Frontal cortex (tissue), 4 donors: ENCODE results near the gene LY6G5B. TPM values are rescaled to one million over a fixed set of nuclear protein-coding genes. Genes with fewer than 3 reads are reported as not detected.

ENCODE experiments used
- DNase-seq, 2 donors: peaks; one replicate each; pipeline ENCODE4 v3.0.0; 2012; ENCODE audit warnings: low spot score in 2 of 2
- FAIRE-seq: peaks from 2 replicates; lab custom pipeline; 2012; peaks lifted over from hg19 to GRCh38; lab: Jason Lieb, UNC
- total RNA-seq: library from RNA; depleted of rRNA; stranded (reverse); fragments of >200 nt; gene quantifications from one replicate; pipeline ENCODE4 v1.2.3, GENCODE V29; 2014
- donor health status: control.
- donor health status: control.
- donor health status: control.

The LY6G5B gene
- total RNA-seq, 1 donor from 2014 or later, result 1.6 TPM

DNA sequence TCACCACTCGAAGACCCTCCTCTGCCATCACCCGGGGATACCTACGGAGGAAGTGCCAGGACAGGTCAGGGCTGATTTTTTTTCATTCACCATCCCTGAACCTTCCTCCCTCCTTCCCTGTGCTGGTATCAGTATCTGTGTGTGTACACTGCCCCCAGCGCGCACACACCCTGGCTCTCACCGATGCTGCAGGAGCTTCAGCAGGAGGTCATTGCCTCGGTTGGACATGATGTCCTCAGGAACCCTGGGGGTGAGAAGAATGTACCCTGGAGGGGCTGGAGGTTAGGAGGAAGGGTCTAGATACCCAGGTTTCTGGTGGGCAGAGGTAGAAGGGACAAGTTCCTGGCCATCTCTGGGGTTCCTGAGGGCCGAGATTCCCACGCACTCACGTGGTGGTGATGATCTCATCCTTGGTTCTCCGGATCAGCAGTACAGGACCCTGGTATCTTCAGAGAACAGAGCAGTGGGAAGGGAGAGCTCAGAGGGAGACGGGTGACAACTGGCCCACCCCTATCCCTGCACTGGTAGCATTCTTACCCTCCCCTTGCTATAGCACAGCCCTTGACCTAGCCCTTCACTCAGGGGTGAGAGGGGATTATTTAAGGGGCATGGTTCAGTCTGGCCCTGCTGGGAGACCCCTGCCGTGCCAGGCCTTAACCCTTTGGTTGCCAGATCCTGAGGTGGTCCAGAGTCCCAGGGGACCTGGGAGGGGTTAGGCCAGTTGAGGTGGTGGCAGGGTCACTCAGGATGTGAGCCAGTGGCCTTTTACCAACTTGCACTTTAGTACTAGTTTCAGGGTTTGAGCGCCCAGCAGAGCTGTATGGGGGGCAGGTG, 18.3 kb downstream of the LY6G5B start:
- DNase-seq, result no peak
- no peak for FAIRE-seq

DNA sequence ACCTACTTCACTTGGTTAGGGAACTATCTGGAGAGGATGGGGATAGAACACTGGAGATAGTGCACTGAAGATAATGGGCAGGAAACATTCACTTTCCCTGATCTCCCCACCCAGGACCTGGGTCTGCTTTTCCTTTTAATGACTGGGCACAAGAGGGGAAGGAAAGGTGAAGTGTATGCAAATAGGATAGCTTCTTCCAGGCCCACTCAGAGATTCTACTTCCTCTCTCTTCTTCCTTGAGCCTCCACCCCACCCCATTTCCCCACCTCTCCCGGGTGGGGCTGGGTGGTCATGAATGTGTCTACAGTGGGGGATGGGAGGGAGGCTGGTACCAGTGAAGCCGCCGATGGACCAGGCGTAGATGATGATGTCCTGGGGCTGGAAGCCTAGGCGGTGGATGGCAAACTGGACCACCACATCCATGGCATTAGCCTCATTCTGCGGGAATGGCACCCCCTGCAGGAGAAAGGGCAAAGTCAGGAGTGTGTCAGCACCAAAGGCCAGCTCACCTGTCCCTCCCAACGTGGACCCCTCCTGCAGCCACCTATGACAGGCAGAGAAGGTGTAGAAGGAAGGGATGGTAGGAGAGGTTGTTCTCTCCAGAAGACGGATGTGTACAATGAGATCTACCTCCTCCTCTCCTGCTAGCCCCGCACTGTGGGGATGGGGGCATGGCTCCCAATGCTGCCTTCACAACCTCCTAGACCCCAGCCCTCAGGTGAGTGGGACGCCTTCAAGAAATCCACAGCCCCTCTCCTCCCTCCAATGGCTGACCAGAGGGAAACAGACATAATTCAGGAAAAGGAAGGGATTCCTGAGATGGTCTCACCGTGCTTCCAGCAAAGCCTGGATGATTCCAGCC, 19.7 kb downstream of the LY6G5B start:
- FAIRE-seq, result no peak
- DNase-seq, result no peak

DNA sequence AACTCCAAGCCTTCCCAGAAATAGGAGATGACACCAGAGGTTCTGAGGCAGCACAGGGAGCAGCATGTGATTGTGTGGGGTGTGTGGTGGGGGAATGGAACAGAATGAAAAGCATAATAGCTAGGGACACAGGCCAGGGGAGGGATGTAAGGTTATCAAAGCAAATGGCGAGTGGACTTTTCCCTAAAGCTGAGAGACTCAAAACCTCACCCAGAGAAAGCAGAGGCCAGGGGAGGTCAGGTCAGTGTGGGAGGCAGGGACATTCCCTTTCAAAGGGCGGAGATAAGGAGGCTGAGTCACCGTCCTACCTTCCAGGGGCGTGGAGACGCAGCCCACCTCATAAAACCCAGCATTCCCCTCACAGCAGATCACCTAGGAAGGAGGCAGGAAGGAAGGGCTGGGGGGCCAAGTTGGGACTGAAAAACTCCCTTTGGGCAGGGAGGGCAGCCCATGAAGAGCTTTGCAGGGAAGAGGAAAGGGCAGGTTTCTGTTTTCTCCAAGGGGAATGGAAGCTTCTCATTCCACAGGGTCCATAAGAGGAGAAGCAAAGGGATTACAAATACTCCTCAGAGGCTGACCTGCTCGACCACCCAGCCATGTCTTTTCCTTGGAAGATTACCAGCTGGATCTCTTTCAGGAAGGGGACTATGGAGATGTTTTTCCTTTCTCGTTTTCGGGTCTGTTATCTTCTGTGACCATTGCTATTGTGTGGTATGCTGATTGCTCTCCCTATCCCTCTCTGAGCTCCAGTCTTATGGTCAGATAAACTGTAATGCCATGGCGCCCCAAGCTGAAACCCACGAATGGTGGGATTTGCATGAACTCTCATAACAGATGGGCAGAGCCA, 20.7 kb downstream of the LY6G5B start:
- DNase-seq (no peak), FAIRE-seq (no peak)

DNA sequence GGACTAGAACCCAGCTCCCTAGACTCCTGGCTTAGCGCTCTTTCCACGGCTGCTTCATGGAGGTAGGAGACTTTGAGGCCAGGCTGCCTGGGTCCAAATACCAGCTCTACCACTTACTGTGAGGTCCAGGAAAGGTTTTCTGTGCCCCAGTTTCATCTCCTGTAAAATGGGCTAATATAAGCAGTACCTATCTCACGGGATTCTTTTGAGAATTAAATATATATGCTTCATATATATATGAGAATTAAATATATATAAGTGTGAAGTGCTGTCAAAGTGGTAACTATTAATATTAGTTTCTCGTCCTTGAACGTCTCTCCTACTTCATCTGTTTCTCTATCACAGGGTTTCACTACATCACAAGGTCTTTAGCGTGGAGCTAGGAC, 21.3 kb downstream of the LY6G5B start:
- DNase-seq, result no peak
- no peak for FAIRE-seq

DNA sequence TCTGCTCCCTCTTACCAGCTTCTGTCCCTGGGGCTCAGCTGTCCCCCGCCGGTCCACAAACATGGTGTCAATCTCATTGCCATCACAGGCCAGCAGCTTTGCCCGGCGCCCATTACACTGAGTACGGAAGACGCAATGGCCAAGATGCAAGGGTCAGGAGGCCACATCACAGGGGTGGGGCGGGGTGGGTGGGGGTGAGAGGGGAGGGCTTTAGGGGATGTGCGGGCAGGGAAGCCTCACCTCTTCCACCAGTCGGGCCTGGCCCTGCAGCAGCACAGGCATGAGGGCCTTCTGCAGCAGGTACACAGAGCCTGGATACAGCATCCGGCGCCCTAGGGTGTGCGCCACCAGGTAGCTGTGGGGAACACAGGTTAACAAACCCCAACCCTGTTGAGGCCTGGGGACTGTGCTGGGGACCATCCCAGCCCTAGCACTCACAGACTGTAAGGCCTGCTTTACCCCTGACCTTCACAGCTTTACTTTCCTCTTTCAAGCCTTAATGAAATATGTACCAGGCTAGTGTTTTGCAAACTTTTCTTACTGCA, 21.9 kb downstream of the LY6G5B start:
- no peak for FAIRE-seq
- DNase-seq, result no peak

DNA sequence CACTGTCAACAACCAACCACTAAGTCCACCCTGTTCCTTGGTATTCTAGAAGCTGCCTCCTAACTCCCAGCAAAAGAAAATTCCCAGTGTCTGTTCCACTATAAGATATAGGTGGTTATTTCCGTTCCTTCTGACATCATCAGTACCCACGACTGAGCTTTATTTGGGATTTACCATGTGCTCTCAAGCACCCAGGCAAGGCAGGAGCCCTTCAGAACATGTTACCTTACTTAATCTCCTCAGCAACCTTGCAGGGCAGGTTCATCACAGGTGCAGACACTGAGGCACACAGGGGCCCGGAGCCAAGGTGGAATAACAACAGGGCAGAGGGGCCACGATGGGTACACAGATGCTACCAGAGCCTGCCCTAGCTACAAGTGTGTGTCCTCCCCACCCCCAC, 22.6 kb downstream of the LY6G5B start:
- no peak for FAIRE-seq
- no peak for DNase-seq

DNA sequence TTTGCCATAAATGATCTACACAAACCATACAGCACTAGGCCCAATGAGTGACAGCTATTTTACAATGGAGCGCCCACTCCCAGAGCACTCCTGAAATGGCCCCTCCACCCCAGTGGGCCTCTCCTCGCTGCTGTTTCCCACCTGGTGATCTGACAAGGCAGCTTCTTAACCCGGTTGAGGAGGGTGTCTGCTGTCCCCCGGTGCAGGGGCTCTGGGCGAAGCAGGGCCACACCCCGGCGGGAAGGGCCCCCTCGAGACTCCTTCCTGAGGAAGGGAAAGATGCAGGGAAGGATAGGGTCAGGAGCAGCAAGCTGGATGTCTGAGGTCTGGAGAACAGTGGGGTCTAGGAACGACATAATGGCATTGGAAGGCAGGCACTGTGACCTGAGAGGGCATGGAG, 23.1 kb downstream of the LY6G5B start:
- FAIRE-seq, result no peak
- DNase-seq, result no peak

DNA sequence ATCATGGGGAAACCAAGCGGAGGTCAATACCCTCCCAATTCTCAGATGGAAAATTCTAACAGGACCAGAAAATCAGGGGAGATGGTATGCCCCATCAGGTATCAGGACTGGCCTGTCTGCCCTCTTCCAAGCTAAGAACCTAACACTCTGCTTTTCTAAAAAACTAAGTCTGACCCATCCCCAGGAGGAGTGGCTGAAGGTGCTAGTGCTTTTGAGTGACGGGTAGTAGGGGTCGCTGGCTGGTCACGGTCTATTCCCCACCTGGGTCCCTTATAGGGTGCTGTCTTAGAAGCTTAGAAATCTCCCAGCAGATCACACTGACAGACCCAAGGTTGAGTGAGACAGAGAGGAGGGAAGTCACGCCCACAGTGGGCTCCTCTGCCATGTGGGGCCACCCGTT, 23.8 kb downstream of the LY6G5B start:
- FAIRE-seq (no peak), DNase-seq (no peak)

DNA sequence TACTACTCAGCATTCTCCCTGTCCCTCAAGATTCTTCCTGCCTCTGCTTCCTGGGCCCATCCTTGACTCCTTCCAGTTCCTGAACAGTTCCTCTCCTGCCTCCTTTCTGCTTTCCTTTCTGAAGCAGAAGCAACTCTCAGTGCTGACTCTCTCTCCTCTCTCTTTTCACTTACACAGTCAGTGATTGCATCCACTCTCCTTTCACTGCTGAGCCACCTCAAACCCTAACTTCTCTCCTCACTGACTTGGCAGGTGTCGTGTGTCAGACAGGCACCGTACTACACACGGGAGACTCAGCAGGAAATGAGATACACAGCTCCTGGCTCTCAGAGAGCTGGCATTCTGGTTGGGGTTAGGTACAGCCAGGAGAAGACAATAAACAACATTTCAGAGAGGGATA, 27.8 kb downstream of the LY6G5B start:
- DNase-seq, result no peak
- no peak for FAIRE-seq

DNA sequence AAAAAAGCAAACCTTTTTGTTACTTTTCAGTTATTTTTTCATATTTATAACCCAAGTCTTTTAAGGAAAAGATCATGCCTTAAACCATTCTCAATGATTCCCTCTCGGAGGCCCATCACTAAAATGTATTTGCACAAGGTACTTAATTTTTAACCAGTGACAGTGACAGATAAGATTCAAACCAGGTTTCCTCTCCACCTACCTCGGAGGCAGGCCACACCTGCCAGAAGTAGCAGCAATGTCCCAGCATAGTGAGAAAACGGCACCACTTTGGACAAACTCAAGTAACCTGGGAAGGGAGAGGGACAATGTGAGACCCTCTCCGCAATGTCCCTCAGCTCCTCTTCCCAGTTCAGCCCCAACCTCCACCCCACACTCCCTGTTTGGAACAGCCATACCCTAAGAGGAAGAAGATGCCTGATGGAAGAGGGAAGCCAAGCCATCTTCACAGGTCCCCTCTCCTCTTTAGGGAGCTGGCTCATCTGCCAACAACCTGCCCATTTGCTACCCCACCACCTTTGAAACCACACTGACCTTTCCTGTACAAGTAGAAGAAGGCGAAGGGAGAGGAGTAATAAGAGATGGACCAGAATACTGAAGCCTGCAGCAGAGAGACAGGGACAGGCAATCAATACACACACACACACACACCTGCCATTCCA, 31.1 kb downstream of the LY6G5B start:
- FAIRE-seq (no peak), DNase-seq (no peak)

DNA sequence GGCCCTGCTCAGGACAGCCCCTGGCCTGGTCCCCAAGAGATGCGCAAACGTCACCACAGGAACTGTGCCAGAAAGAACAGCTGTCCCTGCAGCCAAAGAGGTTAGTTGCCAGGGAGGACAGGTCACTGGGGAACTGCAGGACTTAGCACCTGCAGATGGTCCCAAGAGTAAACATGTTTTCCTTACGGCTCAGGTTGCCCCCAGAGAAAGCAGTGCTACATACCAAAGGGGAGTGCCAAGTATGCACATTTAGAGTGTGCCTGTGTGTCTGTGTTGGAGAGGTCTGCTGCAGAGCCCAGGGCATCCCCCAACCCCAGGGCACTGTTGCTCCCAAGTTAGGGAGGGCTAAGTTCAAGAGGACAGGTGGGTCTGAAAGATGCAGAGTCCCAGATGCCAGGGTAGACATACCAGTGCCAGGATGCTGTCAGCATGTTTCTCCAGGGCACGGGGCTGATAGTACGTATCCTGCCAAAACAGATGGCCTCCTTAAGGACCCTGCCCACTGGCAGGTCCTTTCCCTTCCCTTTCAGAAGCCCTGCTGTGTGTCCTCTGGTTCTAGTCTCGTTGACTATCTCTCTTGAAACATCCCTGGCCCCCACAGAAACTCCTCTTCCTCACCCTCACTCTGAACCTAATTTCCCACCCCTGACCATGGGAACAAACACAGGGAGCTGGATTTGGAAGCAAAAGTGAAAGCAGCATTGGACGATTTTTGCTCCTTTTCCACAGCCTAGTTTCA, 32.1 kb downstream of the LY6G5B start:
- no peak for DNase-seq
- FAIRE-seq, result no peak

DNA sequence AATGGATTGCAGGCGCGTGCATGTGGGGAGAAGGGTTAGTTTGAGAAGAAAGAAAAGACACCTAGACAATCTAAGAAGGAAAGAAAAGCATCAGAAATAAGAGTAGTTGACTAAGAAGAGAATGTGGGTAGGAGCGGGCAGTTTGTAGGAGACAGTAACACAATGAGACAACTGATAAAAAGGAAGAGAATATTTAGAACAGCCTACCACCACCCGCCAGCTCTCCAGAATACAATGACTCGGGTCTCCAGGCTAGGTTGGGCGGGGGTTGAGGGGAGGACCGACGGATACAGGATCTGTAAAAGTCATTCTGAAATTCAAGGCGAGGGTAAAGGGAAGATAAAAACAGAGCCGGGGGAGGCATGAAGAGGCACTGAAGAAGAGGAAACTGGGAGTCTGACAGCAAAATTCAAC, 32.6 kb downstream of the LY6G5B start:
- peak in 1 of 2 donors; percentile 55 for DNase-seq
- no peak for FAIRE-seq

DNA sequence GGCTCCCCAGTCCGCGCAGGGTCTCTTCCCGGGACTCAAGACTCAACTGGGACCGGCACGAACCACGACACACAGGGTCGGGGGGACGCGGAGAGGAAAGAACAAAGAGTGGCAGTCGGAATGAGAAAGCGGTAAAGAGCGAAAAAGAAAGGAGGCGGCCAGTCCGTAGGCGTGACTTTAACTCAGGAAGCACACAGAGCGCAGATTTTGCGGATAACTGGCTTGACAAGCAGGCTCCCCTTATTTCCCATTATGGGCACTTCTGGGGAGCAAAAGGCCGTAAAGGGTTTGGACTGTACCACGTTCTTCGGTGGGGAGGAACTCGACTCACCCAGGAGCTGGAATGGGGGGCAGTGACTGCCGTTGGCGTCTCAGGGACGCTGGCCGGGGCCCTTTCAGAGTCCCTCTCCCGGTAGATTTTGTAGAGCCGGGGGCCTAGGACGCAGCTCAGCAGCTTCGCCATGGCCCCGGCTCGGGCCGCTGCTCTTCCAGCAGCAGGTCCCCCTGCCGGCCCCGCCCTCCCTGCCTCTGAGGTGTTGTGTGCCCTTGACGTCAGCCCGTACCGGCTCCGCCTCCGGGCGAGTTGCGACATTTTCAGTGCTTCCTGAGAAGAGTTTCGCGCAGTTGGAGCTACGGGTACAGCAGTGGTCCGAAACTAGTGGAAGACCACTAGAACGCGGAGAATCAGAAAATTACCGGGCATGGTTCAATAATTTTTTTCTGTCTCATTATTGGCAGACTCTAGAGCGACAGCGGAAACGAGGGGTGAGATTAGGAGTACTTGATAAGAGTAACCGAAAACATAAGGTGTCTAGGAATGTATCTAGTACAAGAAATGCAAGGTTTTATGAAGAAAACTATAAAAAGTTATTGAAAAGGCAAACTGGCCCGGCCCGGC, 33.3 kb downstream of the LY6G5B start, which contains the start of gene ABHD16A:
Gene ABHD16A, minus strand, starts transcription at position 506 of the 898 bp plus-strand sequence. Its CDS starts 43 bp downstream, at position 463.
- DNase-seq, result peak; percentile 92 to 99
- no peak for FAIRE-seq

DNA sequence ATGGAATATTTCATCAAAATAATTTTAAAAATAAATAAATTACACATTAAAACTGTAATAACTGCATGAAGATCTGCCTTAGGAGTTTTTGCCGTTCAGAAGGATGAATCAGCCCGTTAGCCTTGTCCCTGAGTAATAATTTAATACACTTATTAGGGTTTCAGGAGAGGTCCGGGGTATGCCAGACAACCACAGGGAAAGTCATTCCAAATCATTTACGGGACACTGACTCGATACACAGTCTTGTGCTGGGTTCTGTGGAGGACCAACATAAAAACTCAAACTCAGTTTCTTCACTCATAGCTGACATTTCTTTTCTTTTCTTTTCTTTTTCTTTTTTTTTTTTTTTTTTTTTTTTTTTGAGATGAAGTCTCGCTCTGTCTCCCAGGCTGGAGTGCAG, 36.2 kb downstream of the LY6G5B start:
- DNase-seq (no peak), FAIRE-seq (no peak)

DNA sequence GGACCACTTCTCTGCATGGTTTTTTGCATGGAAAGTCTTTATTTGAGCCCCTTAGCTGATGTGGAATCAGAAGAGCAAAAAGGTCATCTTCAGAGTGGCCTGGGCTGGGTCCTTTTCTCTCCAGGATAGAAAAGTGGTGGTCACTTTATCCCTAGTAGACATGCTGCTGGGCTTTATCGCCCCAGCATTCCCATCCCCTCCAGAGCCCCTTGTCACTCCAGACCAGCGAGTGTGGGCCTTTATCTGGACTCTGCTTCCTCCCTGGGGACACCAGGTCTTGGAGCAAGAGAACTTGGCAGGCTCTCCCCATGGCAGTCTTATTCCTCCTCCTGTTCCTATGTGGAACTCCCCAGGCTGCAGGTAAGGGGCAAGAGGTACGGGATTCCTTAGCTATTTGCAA, 36.8 kb downstream of the LY6G5B start, which contains the start of gene LY6G6F:
Gene LY6G6F, plus strand, starts transcription at position 268 of the 400 bp plus-strand sequence. Its CDS starts 41 bp downstream, at position 309.
- DNase-seq, result no peak
- FAIRE-seq, result no peak

DNA sequence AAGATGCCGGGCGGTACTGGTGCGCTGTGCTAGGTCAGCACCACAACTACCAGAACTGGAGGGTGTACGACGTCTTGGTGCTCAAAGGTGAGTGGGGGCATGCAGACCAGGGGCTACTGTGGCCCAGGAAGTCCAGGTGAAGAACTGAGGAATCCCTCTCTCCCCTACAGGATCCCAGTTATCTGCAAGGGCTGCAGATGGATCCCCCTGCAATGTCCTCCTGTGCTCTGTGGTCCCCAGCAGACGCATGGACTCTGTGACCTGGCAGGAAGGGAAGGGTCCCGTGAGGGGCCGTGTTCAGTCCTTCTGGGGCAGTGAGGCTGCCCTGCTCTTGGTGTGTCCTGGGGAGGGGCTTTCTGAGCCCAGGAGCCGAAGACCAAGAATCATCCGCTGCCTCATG, 37.9 kb downstream of the LY6G5B start:
- no peak for DNase-seq
- FAIRE-seq, result no peak

DNA sequence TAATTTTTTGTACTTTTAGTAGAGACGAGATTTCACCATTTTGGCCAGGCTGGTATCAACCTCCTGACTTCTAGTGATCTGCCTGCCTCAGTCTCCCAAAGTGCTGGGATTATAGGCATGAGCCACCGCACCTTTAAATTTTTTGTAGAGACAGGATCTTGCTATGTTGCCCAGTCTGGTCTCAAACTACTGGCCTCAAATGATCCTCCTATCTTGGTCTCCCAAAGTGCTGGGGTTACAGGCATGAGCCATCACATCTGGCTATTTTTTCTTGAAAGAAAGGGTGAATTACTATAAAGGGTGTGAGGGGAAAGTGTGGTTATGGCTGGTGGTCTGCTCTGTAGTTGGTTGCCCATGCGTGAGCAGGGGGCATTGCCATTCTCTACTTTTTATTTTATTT, 38.4 kb downstream of the LY6G5B start:
- FAIRE-seq, result no peak
- DNase-seq, result no peak
